HepG2 (cell line): ENCODE measurements around the gene SLC4A2. TPM values are rescaled to one million over a fixed set of nuclear protein-coding genes. Genes with fewer than 3 reads are reported as not detected.

Experiments
- GZF1 ChIP-seq: sonication (generic); formaldehyde crosslinking; IDR thresholded peaks from 2 replicates; pipeline ENCODE4 v1.5.1; 2020; ENCODE audit warnings: mild to moderate bottlenecking, missing genetic modification reagents
- ISX ChIP-seq: sonication (generic); formaldehyde crosslinking; conservative IDR thresholded peaks from 2 replicates; pipeline ENCODE4 v1.5.0; 2020; ENCODE audit warnings: missing genetic modification reagents
- ZNF589 ChIP-seq: sonication (generic); formaldehyde crosslinking; conservative IDR thresholded peaks from 2 replicates; pipeline ENCODE4 v1.8.0; 2022; ENCODE audit warnings: mild to moderate bottlenecking, moderate library complexity, missing genetic modification reagents
- ZNF670 ChIP-seq: sonication (generic); formaldehyde crosslinking; IDR thresholded peaks from 2 replicates; pipeline ENCODE4 v1.8.0; 2022; ENCODE audit warnings: mild to moderate bottlenecking, missing genetic modification reagents, borderline replicate concordance
- polyA plus RNA-seq, 8 experiments: library from polyadenylated mRNA; depleted of rRNA in 3 of 8; stranded (reverse) in 7 of 8; unstranded in 1 of 8; fragments of >200 nt; fragmentation: Illumina TruSeq in 4 of 8; extraction: Trizol in 4 of 8; gene quantifications; 2 replicates each; pipeline versions ENCODE4 v1.2.1 to v1.2.3, GENCODE V29; 2011 to 2016; ENCODE audit warnings: low read depth in 4 of 8, missing spikeins in 1 of 8, mixed read lengths in 1 of 8; ENCODE audit not compliant: insufficient read depth in 1 of 8
- total RNA-seq, 5 experiments: library from RNA; depleted of rRNA; stranded (reverse); fragments of >200 nt; fragmentation: Illumina TruSeq; extraction: Trizol; gene quantifications; 2 replicates each; pipeline ENCODE4 v1.2.3, GENCODE V29; 2016; ENCODE audit warnings: low read depth in 1 of 5
- TF ChIP-seq, protein P1 (sequence below): sonication (generic); formaldehyde crosslinking; IDR thresholded peaks from 2 replicates; pipeline ENCODE4 v1.4.0; 2020; ENCODE audit warnings: missing genetic modification reagents, mild to moderate bottlenecking, borderline replicate concordance
- TF ChIP-seq, protein P2 (sequence below), 2 experiments: sonication (generic) in 1 of 2; formaldehyde crosslinking in 1 of 2; IDR thresholded peaks; 2 replicates each; pipeline versions ENCODE4 v1.5.1 to v1.6.1; 2011 to 2020; ENCODE audit warnings: borderline replicate concordance in 1 of 2, low read depth in 1 of 2, low read length in 1 of 2, mild to moderate bottlenecking in 1 of 2, missing genetic modification reagents in 1 of 2, moderate library complexity in 1 of 2
- TF ChIP-seq, protein P3 (sequence below): IDR thresholded peaks from 2 replicates; pipeline ENCODE4 v1.6.1; 2012; ENCODE audit warnings: inconsistent platforms
- TF ChIP-seq, protein P4 (sequence below): sonication (generic); formaldehyde crosslinking; IDR thresholded peaks from 2 replicates; pipeline ENCODE4 v1.5.0; 2020; ENCODE audit warnings: missing genetic modification reagents

SLC4A2 gene
- total and polyA plus RNA-seq, 2 of the 13 experiments (the other 11 are each of a cell fraction or from before 2014, with no cell fraction given), result 51.9 to 73.4 TPM

DNA sequence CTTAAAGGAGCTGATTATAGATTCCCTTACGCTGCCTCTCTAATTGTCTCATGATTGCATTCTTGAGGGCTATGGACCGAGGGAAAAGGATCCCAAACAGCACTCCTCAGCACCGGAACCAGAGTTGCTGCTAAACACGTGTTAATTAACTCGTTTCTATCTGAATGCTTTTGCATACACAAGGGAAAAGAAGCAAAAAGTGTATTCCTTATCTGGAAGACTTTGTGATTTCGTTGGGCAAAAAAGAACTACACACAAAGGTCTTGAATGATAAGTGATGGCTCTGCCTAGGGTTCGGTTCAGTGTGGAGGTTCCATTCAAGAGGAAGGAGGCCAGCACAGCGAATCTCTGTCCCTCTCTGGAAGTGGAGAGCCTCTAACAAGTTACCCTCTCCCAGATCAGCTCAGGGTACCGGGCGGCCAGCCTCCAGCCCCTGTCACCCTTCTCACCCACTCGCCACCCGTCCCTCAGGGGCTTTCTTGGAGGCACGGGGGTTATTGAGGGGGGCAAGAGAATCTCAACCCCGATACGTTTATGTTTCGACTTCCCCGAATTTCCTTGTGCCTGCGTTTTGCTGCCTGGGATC, 515 bp upstream of the SLC4A2 start (continued):
- TF ChIP-seq, protein P1, sequence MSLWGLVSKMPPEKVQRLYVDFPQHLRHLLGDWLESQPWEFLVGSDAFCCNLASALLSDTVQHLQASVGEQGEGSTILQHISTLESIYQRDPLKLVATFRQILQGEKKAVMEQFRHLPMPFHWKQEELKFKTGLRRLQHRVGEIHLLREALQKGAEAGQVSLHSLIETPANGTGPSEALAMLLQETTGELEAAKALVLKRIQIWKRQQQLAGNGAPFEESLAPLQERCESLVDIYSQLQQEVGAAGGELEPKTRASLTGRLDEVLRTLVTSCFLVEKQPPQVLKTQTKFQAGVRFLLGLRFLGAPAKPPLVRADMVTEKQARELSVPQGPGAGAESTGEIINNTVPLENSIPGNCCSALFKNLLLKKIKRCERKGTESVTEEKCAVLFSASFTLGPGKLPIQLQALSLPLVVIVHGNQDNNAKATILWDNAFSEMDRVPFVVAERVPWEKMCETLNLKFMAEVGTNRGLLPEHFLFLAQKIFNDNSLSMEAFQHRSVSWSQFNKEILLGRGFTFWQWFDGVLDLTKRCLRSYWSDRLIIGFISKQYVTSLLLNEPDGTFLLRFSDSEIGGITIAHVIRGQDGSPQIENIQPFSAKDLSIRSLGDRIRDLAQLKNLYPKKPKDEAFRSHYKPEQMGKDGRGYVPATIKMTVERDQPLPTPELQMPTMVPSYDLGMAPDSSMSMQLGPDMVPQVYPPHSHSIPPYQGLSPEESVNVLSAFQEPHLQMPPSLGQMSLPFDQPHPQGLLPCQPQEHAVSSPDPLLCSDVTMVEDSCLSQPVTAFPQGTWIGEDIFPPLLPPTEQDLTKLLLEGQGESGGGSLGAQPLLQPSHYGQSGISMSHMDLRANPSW, result no peak
- TF ChIP-seq ISX (no peak), GZF1 (CRISPR knock-in tag) (peak; percentile 67; the same call in 1 of the 2 replicates), ZNF589 (CRISPR knock-in tag) (0 out of 2 replicates have a peak, but pooled peaks have one; percentile 7), ZNF670 (no peak)
- TF ChIP-seq, protein P2, sequence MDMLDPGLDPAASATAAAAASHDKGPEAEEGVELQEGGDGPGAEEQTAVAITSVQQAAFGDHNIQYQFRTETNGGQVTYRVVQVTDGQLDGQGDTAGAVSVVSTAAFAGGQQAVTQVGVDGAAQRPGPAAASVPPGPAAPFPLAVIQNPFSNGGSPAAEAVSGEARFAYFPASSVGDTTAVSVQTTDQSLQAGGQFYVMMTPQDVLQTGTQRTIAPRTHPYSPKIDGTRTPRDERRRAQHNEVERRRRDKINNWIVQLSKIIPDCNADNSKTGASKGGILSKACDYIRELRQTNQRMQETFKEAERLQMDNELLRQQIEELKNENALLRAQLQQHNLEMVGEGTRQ (IDR thresholded peaks at IDR 0.05; ENCODE audit: low read depth, low read length), result no peak
- TF ChIP-seq, protein P2 (CRISPR knock-in tag; IDR thresholded peaks at IDR 0.05; ENCODE audit: borderline replicate concordance), result no peak
- TF ChIP-seq, protein P3, sequence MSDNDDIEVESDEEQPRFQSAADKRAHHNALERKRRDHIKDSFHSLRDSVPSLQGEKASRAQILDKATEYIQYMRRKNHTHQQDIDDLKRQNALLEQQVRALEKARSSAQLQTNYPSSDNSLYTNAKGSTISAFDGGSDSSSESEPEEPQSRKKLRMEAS, result 0 out of 2 replicates have a peak, but pooled peaks have one; percentile 2
- TF ChIP-seq, protein P4, sequence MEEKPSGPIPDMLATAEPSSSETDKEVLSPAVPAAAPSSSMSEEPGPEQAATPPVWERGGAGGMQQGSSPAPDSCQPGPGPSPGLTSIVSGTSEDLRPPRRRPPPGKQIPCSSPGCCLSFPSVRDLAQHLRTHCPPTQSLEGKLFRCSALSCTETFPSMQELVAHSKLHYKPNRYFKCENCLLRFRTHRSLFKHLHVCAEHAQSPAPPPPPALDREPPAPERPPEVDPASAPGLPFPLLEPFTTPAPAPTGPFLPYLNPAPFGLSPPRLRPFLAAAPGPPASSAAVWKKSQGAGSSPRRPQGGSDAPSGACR (CRISPR knock-in tag), result 0 out of 2 replicates have a peak, but pooled peaks have one; percentile 7
